AG10803 (cell line): ENCODE results near the gene ITGA11.
A peak's percentile ranks its signal among the peaks of the same experiment; 100 is the strongest.

Experiments used
- DNase-seq: peaks from one replicate; pipeline ENCODE4 v3.0.0; 2010; ENCODE audit warnings: low read depth
- H3K4me3 ChIP-seq: 2 replicates; pipeline ENCODE4 v1.5.1; 2011; ENCODE audit warnings: mild to moderate bottlenecking, low read length, control low read depth
- CTCF ChIP-seq: conservative IDR thresholded peaks from 2 replicates; pipeline ENCODE4 v1.5.1; 2011; ENCODE audit warnings: mild to moderate bottlenecking, low read length, control low read depth, inconsistent platforms

Gene ITGA11

DNA sequence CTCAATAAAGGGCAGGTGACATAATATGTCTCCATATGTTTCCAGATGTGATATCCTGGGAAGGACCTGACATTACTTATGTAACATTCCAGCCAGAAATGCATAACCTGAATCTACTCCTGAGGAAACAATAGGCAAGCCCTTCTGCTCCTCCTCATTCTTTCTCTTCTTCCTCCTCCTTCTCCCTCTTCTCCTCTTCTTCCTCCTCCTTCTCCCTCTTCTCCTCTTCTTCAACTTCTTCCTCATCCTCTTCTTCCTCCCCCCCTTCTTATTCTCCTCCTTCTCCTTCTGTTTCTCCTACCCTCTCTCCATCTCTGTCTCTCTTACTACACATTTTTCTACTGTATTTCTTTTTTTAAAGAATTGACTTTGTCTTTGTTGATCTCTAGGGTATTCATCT, 43.5 kb upstream of the ITGA11 start:
- H3K4me3 ChIP-seq: no peak overlapping the region
- no peak for TF ChIP-seq CTCF
- no peak for DNase-seq

DNA sequence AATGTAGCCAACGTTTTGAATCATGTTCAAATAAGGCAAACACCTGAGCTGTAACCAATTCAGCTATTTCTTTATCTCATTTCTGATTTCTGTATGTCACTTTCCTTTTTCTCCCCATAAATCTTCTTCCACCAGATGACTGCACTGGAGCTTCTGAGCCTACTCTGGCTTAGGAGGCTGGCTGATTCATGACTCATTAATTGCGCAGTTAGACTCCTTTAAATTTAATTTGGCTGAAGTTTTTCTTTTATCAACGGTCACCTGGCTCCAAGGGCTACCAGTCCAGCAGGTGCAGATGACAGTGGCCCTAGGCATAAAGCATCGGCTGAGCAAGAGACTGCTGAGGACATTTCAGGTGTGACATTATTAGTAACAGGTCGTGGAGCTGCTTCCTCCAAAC, 39.6 kb upstream of the ITGA11 start:
- H3K4me3 ChIP-seq: no peak overlapping the region
- no peak for DNase-seq
- no peak for TF ChIP-seq CTCF

- DNase-seq: no peak
- H3K4me3 ChIP-seq: no peak overlapping the region
- TF ChIP-seq CTCF: no peak
Observed at GRCh38 chr15:68470976-68471375, 39.0 kb upstream of the ITGA11 start.

- H3K4me3 ChIP-seq: no peak overlapping the region
- no peak for DNase-seq
- no peak; the same call in 1 of the 2 replicates for TF ChIP-seq CTCF
Observed at GRCh38 chr15:68470049-68470742, 38.2 kb upstream of the ITGA11 start.

GRCh38 chr15:68469162-68470048, 37.4 kb upstream of the ITGA11 start:
- peak; percentile 80 for DNase-seq
- TF ChIP-seq CTCF: no peak
- H3K4me3 ChIP-seq: no peak overlapping the region

DNA sequence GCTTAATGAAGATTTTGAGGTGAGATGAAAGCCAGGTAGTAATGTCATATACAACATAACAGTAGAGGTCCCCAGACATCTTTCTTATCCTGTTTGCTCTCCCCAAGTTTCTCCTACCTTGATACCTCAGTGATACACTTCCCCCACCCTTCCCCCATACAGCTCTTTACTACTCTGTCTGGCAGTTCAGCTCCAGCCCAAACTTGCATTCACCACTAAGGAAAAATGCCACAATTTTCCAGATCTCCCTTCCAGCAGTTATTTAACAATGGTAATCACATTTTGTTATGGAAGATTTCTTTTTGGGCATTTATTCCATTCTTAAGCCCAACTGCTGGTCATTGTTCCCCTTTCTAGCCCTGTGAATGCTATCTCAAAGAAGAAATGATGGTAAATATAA, 34.9 kb upstream of the ITGA11 start:
- no peak overlapping the region for H3K4me3 ChIP-seq
- no peak for DNase-seq
- TF ChIP-seq CTCF: no peak
